Activated naive CD8-positive, alpha-beta T cell treated with anti-CD3 and anti-CD28 coated beads, Interleukin-2, amount 50 U/mL, for 24 hours (primary cell): ENCODE results near the gene MCM8.
A peak's percentile ranks its signal among the peaks of the same experiment; 100 is the strongest.

ENCODE experiments used
- ATAC-seq: fragments of 150-1000 bp; cut with Tn5 transposase; one replicate; pipeline ENCODE4 v1.10.0; 2021
- DNase-seq: peaks from one replicate; pipeline ENCODE4 v3.0.0; 2021
- H3K27ac Mint-ChIP-seq: one replicate; pipeline ENCODE4 v1.8.0; 2021; ENCODE audit warnings: mild to moderate bottlenecking, mixed read lengths
- H3K27me3 Mint-ChIP-seq: one replicate; pipeline ENCODE4 v1.8.0; 2021; ENCODE audit warnings: mixed read lengths
- H3K36me3 Mint-ChIP-seq: one replicate; pipeline ENCODE4 v1.8.0; 2021; ENCODE audit warnings: low read depth, mixed read lengths
- H3K4me1 Mint-ChIP-seq: one replicate; pipeline ENCODE4 v1.8.0; 2021; ENCODE audit warnings: mixed read lengths
- H3K4me3 Mint-ChIP-seq: one replicate; pipeline ENCODE4 v1.8.0; 2021; ENCODE audit warnings: mild to moderate bottlenecking, moderate library complexity, mixed read lengths
- H3K9me3 Mint-ChIP-seq: one replicate; pipeline ENCODE4 v1.8.0; 2021; ENCODE audit warnings: mixed read lengths

Gene MCM8

DNA sequence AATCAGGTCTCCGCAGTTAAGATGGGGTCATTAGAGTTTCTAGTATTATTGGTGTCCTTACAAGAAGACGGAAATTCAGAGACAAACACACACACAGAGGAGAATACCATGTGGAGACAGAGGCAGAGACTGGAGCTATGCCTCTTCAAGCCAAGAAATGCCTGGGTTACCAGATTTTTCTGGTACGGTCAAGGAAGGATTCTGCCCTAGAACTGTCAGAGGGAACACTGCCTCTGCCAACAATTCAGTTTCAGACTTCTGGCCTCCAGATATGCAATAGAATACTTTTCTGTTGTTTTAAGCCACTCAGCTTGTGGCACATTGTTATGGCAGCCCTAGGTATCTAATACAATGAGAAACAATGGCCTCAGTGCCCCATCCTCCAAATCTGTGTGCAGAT, 19.0 kb upstream of the MCM8 start:
- H3K27ac Mint-ChIP-seq = no peak overlapping the region
- no peaks in the 10 kb centered on the region for H3K9me3 Mint-ChIP-seq
- peaks cover 14% of the 10 kb centered on the region for H3K4me1 Mint-ChIP-seq
- H3K36me3 Mint-ChIP-seq = no peaks in the 10 kb centered on the region
- no peak for ATAC-seq
- DNase-seq = no peak
- H3K27me3 Mint-ChIP-seq = peaks cover 7% of the 10 kb centered on the region
- no peak overlapping the region for H3K4me3 Mint-ChIP-seq

DNA sequence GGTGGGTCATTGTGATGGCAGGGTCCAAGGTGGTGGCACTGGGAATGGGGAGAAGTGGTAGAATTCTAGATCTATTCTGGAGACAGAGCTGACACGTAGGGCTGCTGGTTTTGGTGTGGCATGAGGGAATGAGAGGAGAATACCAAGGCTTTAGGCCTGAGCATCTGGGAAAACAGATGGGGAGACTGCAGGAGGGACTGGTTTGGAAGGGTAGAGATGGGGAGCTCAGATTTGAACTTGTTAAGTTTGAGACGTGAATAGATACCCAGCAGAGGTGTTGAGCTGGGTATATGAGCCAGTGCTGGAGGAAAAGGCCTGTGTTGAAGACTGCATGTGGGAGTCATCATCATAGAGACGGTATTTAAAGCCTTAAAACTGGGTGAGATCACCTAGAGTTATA, 17.7 kb upstream of the MCM8 start:
- no peaks in the 10 kb centered on the region for H3K9me3 Mint-ChIP-seq
- no peak for DNase-seq
- H3K4me1 Mint-ChIP-seq = peaks cover 14% of the 10 kb centered on the region
- H3K4me3 Mint-ChIP-seq = no peak overlapping the region
- H3K36me3 Mint-ChIP-seq = peaks cover under 1% of the 10 kb centered on the region
- no peak for ATAC-seq
- peaks cover 7% of the 10 kb centered on the region for H3K27me3 Mint-ChIP-seq
- H3K27ac Mint-ChIP-seq = no peak overlapping the region

DNA sequence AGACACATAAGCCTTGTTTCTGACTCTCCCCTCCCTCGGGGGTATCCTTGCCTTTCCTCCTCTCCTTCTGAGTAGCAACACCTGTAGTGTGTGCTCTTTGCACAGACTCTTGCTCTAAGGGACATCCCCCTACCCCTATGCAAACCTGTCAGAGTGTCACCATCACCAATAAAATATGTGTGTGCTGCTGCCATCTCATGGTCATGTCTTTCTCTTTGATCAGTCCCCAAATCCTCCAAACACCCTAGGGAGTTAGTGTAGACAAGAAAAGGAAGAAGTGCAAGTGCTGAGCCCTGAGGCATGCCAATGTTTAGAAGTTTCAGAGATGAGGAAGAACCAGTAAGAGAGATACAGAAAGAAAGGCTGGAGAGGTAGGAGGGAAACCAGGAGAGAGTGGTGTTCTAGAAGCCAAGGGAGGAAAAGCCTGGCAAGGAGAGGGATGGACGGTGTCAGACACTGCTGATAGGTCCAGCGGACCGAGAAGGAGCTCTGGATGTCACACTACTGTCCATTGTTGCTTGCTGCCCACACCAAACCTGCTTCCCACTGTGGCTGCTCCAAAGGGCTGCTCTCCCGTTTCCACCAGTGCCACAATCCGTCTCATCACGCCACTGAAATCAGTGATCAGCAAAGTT, 16.5 kb upstream of the MCM8 start:
- H3K27ac Mint-ChIP-seq = no peak overlapping the region
- H3K4me3 Mint-ChIP-seq = no peak overlapping the region
- peaks cover 7% of the 10 kb centered on the region for H3K36me3 Mint-ChIP-seq
- ATAC-seq = peak; percentile 63
- H3K9me3 Mint-ChIP-seq = no peaks in the 10 kb centered on the region
- peaks cover 4% of the 10 kb centered on the region for H3K27me3 Mint-ChIP-seq
- peaks cover 14% of the 10 kb centered on the region for H3K4me1 Mint-ChIP-seq
- no peak for DNase-seq

DNA sequence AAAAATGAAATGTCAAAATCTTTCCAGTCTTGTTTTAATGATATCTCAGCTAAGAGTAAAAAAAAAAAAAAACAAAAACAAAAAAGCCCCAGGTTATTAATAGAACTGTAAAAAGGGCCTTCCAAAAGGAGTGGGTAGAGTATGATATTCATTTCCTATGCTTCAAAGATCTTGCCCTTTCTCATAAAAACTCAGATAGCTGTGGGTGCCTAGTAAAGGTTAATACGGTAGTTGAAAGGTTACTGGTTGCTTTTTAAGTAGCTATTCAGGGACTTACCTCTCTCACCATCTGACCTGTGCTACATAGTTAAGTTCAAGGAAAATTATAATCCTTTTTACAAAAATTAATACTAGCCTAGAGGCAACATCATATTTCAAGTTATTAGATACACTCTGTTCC, 15.1 kb upstream of the MCM8 start:
- Mint-ChIP-seq H3K9me3 (no peaks in the 10 kb centered on the region), H3K27me3 (no peaks in the 10 kb centered on the region), H3K4me1 (peaks cover 14% of the 10 kb centered on the region), H3K36me3 (peaks cover 15% of the 10 kb centered on the region), H3K27ac (peak overlapping the region; percentile 43), H3K4me3 (no peak overlapping the region)
- ATAC-seq = peak; percentile 78
- DNase-seq = no peak

DNA sequence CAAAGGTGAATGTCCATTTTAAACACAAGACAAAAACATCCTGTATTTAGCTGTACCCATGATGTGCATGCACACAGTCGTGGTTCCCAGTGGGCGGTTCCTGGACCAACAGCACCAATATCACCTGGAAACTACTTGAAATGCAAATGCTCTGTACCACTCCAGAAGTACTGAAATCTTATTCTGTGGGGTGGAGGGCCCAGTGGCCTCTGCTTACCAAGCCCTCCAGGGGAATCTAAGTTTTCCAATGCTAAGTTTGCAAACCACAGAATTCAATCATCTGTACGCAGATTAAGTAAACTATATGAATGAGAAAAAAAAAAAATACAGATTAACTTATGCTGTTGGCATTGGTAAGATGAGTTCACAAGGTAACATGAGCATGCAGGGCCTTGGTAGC, 14.2 kb upstream of the MCM8 start:
- no peaks in the 10 kb centered on the region for H3K27me3 Mint-ChIP-seq
- no peak overlapping the region for H3K4me3 Mint-ChIP-seq
- peaks cover 14% of the 10 kb centered on the region for H3K4me1 Mint-ChIP-seq
- ATAC-seq (no peak), DNase-seq (no peak)
- H3K27ac Mint-ChIP-seq = no peak overlapping the region
- no peaks in the 10 kb centered on the region for H3K9me3 Mint-ChIP-seq
- H3K36me3 Mint-ChIP-seq = peaks cover 15% of the 10 kb centered on the region

DNA sequence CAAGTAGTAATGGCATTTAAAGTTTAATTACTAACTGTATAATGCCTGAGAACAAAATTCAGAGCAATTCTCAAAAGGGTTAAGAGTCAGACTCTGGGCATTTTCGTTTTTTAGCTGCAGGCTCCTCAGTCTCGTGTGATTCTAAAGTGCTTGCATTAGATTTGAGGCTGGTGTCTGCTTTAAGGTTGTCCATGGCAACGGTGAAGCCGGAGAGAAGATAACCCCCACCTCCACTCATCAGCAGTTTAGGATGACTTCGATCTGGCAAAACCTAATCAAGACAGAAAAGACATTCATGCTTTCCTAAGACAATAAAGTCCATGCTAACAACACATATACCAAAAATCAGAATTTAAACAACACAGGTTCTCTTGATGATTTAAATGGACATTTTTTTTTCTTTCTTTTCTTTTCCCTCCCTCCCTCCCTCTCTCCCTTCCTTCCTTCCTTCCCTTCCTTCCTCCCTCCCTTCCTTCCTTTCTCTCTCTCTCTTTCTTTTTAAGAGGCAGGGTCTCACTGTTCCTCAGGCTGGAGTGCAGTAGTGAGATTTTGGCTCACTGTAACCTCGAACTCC, 11.9 kb upstream of the MCM8 start:
- H3K27me3 Mint-ChIP-seq = no peaks in the 10 kb centered on the region
- no peak overlapping the region for H3K4me3 Mint-ChIP-seq
- ATAC-seq (no peak), DNase-seq (no peak)
- no peaks in the 10 kb centered on the region for H3K9me3 Mint-ChIP-seq
- H3K36me3 Mint-ChIP-seq = peaks cover 36% of the 10 kb centered on the region
- H3K4me1 Mint-ChIP-seq = peaks cover 14% of the 10 kb centered on the region
- H3K27ac Mint-ChIP-seq = no peak overlapping the region

DNA sequence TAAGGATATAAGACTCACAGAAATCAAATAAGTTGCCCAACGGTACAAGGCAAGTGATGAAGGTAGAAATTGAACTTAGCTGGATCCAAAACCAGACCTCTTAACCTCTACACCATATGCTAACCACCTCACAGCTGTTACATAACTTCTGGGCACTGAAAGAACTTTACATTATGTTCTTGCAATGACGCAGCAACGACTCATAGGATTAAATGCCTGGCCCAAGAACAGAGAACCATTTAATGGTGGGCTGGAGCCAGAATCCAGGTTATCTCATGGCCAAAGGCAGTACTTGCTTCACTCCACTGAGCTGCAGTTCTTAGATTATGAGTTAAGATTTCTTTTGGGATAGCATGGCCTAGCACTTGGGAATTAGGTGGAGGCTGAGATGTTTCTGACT, 4.5 kb upstream of the MCM8 start:
- H3K4me1 Mint-ChIP-seq = peaks cover 47% of the 10 kb centered on the region
- no peaks in the 10 kb centered on the region for H3K9me3 Mint-ChIP-seq
- ATAC-seq (no peak), DNase-seq (no peak)
- no peak overlapping the region for H3K4me3 Mint-ChIP-seq
- peaks cover 3% of the 10 kb centered on the region for H3K27me3 Mint-ChIP-seq
- peak overlapping the region; percentile 45 for H3K27ac Mint-ChIP-seq
- peaks cover 65% of the 10 kb centered on the region for H3K36me3 Mint-ChIP-seq

DNA sequence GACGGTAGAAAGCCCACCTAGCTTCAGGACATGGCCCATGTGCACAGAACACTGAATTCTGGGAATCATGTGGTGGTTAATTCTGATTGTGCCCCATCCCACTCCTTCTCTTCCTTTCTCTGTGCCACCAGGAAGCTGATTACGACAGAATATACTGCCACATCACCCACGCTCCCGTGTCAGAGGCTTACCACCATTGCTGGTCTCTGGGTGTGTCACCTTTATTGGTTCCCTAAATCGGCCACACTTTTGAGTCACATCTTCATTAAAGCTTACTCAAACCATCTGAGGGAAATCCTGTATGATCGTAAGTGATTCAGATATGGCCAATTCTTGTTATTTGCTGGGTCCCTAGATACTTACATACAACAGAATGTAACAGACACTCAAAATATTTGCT, 3.2 kb upstream of the MCM8 start:
- ATAC-seq = peak; percentile 51
- Mint-ChIP-seq H3K27me3 (peaks cover 3% of the 10 kb centered on the region), H3K9me3 (no peaks in the 10 kb centered on the region), H3K27ac (peak overlapping the region; percentile 76), H3K4me1 (peaks cover 59% of the 10 kb centered on the region), H3K4me3 (peak overlapping the region; percentile 99), H3K36me3 (peaks cover 67% of the 10 kb centered on the region)
- DNase-seq = peak; percentile 40

DNA sequence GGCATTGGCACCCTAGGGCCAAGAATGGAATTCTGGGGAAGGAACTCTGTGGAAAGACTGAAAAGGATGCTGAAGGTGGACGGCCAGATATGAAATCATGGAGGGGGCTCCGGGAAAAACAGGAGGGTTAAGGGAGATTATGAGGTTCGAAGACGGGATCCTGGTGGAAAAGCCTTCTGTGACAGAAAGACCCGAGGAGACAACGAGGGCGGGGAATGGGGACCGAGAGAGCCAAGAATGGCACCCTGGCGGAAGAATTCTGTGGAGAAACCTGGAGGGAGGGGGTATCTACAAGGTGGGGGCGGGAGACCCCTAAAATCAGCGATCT, 545 bp upstream of the MCM8 start:
- H3K27ac Mint-ChIP-seq = peak overlapping the region; percentile 100
- peaks cover 67% of the 10 kb centered on the region for H3K4me1 Mint-ChIP-seq
- peaks cover 69% of the 10 kb centered on the region for H3K36me3 Mint-ChIP-seq
- no peak for ATAC-seq
- peaks cover 3% of the 10 kb centered on the region for H3K27me3 Mint-ChIP-seq
- no peaks in the 10 kb centered on the region for H3K9me3 Mint-ChIP-seq
- peak overlapping the region; percentile 99 for H3K4me3 Mint-ChIP-seq
- no peak for DNase-seq

DNA sequence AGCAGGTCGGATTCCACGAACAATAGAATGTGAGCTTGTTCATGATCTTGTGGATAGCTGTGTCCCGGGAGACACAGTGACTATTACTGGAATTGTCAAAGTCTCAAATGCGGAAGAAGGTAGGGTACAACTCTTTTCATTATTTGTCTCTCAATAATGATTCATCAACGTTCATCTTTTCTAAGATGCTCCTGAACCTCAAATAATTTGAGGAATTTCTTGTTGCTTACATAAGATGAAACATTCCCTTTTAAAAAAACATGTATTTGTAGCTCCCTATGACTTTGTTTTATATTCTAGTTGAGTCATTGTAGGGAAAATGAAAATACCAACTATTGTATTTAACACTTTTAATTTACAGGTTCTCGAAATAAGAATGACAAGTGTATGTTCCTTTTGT, 17.0 kb downstream of the MCM8 start:
- DNase-seq (no peak), ATAC-seq (no peak)
- Mint-ChIP-seq H3K27ac (no peak overlapping the region), H3K9me3 (no peaks in the 10 kb centered on the region), H3K27me3 (no peaks in the 10 kb centered on the region), H3K36me3 (peaks cover 53% of the 10 kb centered on the region), H3K4me3 (no peak overlapping the region), H3K4me1 (no peaks in the 10 kb centered on the region)

DNA sequence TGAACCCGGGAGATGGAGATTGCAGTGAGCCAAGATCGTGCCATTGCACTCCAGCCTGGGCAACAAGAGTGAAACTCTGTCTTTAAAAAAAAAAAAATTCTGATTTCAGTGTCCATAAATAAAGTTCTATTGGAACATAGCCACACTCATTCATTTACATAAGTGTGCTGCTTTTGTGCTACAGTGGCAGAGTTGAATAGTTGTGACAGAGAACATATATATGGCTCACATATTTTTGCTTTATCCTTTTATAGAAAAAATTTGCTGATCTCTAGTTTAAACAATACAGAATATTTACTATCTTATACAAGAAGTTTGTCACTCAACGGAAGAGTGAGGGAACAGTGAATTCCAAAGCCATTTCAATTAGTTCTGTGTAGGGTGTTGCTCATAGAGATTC, 18.0 kb downstream of the MCM8 start:
- Mint-ChIP-seq H3K36me3 (peaks cover 56% of the 10 kb centered on the region), H3K9me3 (no peaks in the 10 kb centered on the region), H3K27ac (no peak overlapping the region), H3K4me1 (no peaks in the 10 kb centered on the region), H3K4me3 (no peak overlapping the region), H3K27me3 (no peaks in the 10 kb centered on the region)
- DNase-seq = no peak
- no peak for ATAC-seq

DNA sequence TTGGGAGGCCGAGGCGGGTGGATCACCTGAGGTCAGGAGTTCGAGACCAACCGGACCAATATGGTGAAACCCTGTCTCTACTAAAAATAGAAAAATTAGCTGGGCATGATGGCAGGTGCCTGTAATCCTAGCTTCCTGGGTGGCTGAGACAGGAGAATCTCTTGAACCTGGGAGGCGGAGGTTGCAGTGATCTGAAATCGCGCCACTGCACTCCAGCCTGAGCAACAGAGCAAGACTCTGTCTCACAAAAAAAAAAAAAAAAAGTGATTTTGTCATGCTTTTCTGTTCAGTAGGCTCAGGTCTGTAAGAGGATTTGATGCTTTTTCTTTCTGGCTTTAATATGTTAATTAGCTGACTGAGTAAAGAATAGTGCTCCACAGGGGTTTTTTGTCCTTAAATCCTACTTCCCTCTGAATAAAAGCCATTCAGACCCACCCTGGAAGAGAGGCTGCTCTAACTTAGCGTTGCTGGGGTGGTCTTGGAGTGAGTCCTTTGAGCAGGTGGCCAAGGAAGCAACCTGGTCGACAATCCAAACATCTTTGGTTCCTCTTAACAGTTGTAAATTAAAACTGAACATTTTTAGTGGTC, 19.0 kb downstream of the MCM8 start:
- ATAC-seq = no peak
- Mint-ChIP-seq H3K27ac (no peak overlapping the region), H3K4me3 (no peak overlapping the region), H3K4me1 (no peaks in the 10 kb centered on the region), H3K9me3 (no peaks in the 10 kb centered on the region), H3K27me3 (no peaks in the 10 kb centered on the region), H3K36me3 (peaks cover 50% of the 10 kb centered on the region)
- DNase-seq = no peak

DNA sequence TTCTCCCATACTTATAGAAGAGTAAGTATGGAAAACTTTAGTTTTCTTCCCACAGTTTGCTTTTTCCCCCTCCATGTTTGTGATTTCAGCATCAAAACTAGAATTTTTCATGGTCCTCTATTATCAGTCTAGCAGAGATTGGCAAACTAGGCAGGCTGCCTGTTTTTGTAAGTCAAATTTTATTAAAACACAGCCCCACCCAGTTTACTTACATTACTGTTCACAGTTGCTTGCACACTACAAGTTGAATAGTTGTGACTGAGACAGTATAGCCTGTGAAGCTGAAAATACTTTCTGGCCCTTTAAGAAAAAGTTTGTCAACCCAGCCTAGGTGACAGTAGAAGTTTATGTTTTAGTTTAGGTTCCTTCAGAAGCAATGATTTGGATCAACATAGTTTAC, 19.5 kb downstream of the MCM8 start:
- no peak overlapping the region for H3K27ac Mint-ChIP-seq
- H3K9me3 Mint-ChIP-seq = no peaks in the 10 kb centered on the region

DNA sequence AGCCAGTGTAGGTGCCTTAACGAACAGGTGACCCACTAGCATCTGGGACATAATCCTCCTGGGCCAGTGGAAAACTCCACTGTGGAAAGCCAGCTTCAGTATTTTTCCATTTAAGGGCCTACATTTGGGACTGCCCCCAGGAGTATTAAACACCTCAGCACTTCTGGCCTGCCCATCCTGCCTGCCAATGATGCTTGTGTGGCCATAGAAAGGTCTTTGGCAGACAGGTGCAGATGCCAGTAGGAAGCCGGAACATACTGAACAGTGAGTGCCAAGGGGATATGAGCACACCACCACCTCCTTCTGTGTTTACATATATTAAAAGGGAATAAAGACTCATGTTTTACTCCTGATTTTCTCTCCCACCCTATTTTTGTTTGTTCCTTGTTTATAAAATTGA, 19.9 kb downstream of the MCM8 start:
- no peak for DNase-seq
- Mint-ChIP-seq H3K36me3 (peaks cover 52% of the 10 kb centered on the region), H3K9me3 (no peaks in the 10 kb centered on the region), H3K4me1 (no peaks in the 10 kb centered on the region), H3K27ac (no peak overlapping the region), H3K4me3 (no peak overlapping the region), H3K27me3 (no peaks in the 10 kb centered on the region)
- ATAC-seq = no peak

More for the DNA sequence above, 19.5 kb downstream of the MCM8 start:
- peaks cover 49% of the 10 kb centered on the region for H3K36me3 Mint-ChIP-seq
- H3K27me3 Mint-ChIP-seq = no peaks in the 10 kb centered on the region
- DNase-seq = no peak
- no peak for ATAC-seq
- no peaks in the 10 kb centered on the region for H3K4me1 Mint-ChIP-seq
- no peak overlapping the region for H3K4me3 Mint-ChIP-seq

DNA sequence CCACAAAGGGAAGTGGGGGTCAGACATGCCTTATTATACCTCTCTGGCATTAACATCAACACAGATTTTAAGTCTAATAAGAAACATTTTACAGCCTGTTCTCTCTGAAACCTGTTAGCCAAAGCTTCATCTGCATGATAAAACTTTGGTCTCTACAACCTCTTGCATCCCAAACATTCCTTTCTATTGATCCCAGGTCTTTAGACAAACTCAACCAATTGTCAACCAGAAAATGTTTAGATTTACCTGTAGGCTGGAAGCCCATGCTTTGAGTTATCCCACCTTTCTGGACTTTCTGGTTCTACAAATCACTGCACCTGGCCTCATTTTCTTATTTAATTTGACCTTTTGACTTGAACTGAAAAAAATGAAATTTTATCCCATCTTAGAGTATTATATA, 20.8 kb downstream of the MCM8 start:
- DNase-seq (no peak), ATAC-seq (no peak)
- no peak overlapping the region for H3K4me3 Mint-ChIP-seq
- no peaks in the 10 kb centered on the region for H3K4me1 Mint-ChIP-seq
- no peak overlapping the region for H3K27ac Mint-ChIP-seq
- H3K27me3 Mint-ChIP-seq = no peaks in the 10 kb centered on the region
- H3K9me3 Mint-ChIP-seq = no peaks in the 10 kb centered on the region
- H3K36me3 Mint-ChIP-seq = peaks cover 53% of the 10 kb centered on the region
